ENCODE results near the gene TFEC.

The TFEC gene

GRCh38 chr7:115920367-115920766, 110.2 kb downstream of the TFEC start:
- DNase-seq, result no peak

DNA sequence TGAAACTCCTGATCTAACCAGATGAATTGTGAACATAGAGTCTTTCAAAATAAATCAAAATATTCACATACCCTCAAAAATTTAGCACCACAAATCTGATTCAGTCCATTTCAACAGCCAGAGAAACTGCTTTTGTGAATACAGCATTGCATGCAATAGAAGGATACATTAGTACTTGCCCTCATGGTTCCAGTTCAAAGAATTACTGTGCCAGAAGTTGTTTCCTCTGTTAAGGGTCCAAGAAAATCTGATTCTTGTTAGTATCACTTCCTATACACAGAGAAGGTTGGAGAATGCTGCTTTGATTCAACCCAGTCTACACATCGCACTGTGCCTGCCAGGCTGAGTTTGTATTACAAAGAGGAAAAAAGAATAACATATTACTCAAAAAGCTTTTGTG, 115.6 kb downstream of the TFEC start:
- DNase-seq, result no peak

- DNase-seq, result no peak
These were observed 119.1 kb downstream of the TFEC start for GRCh38 chr7:115911465-115911864.

DNA sequence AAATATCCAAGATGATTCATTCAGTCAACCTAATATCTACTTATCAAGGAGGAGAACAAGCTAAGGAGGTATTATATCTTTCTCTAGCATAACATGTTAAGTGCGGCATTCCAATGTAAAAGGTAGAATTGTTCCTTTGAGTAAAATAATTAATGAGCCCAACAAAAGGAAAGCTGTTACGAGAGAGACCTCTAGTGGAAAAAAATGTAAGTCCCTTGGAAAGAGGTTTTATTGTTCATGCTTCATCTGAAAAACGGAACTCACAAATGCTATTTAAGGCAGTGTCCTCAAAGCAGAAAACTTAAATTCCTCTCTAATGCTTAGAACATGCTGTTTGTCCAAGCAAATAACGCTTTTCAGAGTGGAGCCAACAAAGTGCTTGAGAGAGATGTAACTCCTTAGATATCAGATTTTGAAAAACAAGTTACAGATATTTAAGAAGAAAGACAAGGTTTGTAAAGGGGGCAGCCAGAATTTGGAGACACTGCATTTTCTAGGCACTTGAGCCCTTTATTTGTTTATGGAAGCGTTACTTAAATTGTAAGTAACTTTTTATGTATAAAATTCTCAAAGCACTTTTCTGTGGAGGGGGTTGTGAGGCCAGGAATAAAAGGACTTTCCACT, 119.9 kb downstream of the TFEC start:
- no peak for DNase-seq

- no peak for DNase-seq
These were observed 123.8 kb downstream of the TFEC start for GRCh38 chr7:115906731-115907130.

DNA sequence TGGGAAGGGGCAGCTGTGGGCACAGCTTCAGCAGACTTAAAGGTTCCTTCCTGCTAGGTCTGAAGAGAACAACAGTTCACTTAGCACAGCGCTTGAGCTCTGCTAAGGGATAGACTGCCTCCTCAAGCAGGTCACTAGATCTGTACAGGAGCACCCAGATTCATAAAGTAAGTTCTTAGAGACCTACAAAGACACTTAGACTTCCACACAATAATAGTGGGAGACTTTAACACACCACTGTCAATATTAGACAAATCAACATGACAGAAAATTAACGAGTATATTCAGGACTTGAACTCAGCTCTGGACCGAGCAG, 140.9 kb downstream of the TFEC start:
- DNase-seq, result no peak

GRCh38 chr7:115888981-115889668, 141.4 kb downstream of the TFEC start:
- DNase-seq, result no peak

DNA sequence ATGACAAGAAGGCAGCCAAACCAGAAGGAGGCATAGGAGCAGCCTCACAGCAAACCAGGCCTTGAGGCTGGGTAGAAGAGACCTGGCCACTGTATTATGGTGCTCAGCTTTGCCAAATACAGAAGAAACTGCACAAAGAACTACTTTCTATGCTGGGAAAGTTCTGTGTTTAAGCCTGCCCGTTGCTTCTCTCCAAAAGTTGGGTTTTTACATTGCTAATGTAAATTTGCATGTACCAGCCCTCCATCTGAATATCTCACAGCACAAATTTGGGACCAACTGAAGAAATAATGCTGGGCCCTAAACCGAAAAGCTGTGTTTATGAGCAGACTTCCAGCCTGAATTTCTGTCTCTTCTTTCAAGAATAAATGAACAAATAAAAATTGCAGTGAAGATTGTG, 145.0 kb downstream of the TFEC start:
- DNase-seq, result no peak

Data from NCI-H510A (cell line).